ENCODE measurements around the gene MRPL37.
"Not testable (repeated sequence)": the region's sequence is repeated elsewhere in the genome, so short reads cannot be mapped to it uniquely, and the experiment has no call there.

Gene MRPL37

DNA sequence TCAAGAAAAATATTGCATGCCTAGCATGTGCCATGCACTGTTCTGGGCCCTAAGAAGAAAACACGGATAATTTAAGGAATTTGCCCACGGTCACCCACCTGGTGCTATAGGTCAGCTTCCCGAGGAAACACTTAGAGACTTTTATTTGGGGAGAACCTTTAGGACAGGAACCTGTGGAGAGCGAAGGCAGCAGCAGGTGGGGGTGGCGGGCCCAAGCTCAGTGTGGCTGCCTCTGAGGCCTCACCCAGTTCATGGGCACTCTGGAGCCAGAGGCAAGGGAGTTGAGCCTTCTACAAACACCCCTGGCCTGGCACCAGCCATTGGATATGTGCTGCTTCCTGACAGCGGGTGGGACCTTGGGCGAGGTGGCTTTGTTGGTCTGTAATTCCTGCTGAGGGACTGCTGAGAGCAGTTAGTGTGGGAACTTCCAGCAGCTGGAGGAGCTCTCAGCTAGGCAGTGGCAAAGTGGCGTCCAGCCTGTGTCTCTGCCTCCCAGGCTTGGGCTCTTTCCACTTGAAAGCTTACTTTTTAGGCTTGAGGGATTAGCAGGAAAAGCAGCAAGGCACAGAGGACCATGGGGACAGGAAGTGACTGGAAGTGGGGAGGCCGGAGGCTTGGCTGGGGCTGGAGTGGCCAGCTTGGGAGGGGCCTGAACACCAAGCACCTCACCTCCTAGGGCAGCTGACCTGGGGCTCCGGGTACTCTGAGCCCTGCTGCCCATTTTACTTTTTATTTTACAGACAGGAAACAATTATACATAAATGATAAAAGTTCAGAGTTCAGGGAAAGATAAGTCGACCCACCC lies 19.1 kb downstream of the MRPL37 start:
- peak in 6 of 58 donors; percentile 13 to 27 (median 18) for DNase-seq

GRCh38 chr1:54219688-54220003 lies 19.7 kb downstream of the MRPL37 start:
- no peak for DNase-seq

GRCh38 chr1:54220004-54220811 lies 20.2 kb downstream of the MRPL37 start:
- peak in 48 of 58 donors; percentile 16 to 86 (median 56) for DNase-seq

GRCh38 chr1:54221113-54221834 lies 21.3 kb downstream of the MRPL37 start:
- no peak for DNase-seq

DNA sequence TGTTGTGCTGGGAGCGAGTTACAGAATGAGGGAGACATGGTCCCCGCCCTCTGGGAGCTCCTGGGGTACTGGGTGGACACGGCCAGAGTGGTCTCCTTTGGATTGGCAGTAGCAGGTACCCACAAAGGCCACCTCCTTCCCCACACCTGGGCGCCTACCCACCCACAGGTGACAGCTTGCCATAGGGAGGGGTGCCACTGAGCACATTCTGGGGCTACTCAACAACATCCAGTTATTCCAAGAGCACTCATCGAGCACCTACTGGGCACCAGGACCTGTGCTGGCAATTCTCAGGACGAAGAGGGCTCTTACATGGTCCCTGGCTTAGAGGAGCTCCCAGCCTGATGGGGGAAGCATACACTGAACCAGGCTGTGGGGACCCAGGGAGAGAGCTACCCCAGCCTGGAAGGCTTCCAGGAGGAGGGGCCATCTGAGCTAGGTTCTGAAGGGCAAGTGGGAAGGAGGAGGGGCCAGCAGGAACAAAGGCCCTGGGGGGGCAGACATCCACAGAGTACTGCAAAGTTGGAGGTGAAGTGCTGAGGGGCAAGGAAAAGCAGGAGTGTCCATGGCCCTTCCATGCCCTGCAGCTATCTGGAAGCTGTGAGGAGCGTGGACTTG lies 22.0 kb downstream of the MRPL37 start:
- no peak for DNase-seq

DNA sequence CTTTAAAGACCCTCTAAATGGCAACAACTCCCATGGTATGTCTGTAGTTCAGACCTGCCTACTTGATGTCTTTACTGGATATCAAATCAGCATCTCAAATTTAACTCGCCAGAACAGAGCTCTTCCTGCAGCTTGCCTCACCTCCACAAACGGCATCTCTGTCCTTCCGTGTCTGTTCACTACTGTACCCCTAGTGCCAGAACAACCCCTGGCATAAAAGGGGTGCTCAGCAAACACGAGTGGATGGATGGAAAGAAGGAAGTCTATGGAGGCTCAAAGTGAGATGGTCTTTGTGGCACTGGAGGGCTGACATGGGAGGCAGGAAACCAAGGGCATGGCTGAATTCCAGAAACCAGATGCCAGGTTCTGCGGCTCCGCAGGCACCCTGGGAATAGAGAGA lies 22.7 kb downstream of the MRPL37 start:
- no peak for DNase-seq

DNA sequence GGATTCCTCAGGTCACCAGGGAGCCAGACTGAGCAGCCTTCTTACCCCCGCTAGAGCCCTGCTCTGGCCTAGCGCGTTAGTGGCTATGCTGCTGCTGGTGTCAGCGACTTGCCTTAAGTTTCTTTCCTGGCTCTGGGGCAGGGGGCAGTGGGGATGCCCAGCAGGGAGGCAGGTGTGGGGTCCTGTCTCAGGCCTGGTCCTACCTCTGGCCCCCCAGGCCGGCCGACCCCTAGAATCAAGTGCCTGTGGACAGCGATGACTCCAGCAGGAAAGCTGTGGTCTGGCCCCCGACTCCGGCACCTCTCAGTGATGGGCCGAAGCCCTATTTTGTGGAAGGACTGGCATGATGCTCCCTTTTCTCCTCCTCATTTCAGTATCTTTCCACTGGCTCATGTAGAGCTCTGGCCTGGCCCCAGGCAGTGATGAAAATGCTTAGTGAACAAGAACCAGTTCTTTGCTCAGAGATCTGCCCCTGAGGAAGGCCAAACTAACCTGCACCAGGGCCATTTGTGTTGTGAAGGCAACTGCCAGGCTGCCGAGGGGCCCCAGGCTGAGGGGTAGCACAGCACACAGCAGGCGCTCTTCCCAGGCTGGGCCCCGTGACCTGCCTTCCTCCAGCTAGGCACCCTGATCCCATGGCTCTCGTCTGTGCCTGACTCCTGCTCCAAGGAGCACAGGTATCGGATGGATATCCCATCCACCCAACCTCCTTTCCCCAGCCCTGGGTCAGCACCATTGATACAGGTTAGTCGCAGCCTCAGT lies 23.7 kb downstream of the MRPL37 start:
- DNase-seq = no peak

DNA sequence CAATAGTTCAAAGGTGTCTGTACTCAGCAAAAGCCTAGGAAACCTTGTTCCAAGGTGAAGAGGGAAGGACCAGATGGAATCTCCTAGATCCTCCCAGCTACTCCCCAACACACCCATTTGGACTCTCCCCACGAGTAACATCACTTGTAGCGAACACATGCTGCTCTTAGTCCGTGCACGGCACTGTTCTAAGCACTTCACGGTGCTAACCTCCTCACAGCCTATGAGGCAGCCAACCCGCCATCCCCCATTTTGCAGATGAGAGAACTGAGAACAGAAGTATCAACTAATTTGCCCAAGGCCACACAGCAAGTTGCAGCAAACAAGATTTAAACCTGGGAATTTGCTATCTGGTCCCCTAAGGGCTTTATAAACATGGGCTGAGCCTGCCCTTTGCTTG lies 24.3 kb downstream of the MRPL37 start:
- DNase-seq = no peak

DNA sequence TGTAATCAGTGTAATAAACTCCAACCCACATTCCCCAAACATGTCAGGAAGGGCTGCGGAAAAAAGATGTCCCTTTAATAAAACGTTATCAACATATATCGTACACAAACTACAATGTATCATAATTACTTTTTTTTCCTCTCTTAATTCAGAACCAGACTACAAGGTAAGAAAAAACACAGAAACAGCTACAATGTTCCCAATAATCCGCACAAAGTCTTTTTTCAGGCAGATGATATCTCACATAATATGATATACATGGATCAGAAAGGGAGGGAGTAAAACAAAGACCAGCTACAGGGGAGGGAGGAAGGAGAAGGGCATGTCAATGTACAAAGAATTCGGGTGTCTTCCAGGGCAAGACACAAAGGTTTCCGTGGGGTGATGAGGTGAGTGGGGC lies 25.4 kb downstream of the MRPL37 start:
- DNase-seq = no peak

DNA sequence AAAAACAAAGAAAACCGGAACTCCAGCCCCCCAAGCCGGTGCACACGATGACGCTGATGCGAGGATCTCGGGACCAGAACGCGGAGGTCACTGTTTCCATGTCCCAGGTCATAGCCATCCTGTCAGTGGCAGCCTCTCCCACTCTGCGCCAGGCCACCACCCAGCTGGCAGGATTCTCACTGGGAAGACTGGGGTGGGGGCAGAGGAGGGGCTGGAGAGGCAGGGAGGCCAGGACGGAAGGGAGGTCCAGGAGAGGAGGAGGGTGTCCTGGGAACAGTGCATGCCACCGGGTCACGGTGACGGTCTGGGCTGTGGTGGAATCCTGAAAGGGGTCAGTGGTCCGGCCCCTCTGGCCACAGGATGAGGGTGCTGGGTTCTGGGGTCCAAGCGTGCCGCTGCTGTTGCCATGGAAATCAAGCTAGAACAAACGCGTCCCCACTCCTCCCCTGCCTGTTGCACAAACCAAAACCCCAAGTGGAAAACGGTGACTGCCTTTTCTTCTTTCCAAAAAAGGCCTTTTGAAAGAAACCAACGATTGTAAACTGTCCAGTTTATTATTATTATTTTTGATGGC lies 26.1 kb downstream of the MRPL37 start:
- no peak for DNase-seq

- peak in 13 of 58 donors; percentile 18 to 80 (median 35) for DNase-seq
Observed at GRCh38 chr1:54227091-54227602, 27.2 kb downstream of the MRPL37 start.

DNA sequence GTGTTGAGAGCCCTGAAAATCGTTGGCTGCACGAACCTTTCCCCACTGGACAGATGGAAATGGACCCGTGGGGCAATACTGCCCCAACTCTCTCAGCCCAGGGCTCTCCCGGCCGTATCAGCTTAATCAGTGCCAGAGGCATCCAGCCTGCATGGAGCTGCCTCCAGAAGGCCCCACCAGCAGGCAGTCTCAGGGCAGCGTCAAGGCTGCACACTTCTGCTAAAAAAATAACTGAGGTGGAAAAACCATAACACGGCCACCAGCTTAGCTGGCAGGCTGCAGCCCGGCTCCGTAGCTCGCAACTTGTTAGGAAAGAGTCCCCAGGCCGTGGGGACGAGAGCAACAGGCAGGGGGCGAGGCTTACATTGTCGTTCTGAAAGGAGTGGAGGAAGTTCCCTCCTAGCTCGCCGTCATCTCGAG lies 27.9 kb downstream of the MRPL37 start:
- DNase-seq = no peak

GRCh38 chr1:54228638-54229079 lies 28.7 kb downstream of the MRPL37 start:
- DNase-seq = no peak

GRCh38 chr1:54229281-54229891 lies 29.4 kb downstream of the MRPL37 start:
- peak in 4 of 58 donors; percentile 14 to 35 (median 29) for DNase-seq

DNA sequence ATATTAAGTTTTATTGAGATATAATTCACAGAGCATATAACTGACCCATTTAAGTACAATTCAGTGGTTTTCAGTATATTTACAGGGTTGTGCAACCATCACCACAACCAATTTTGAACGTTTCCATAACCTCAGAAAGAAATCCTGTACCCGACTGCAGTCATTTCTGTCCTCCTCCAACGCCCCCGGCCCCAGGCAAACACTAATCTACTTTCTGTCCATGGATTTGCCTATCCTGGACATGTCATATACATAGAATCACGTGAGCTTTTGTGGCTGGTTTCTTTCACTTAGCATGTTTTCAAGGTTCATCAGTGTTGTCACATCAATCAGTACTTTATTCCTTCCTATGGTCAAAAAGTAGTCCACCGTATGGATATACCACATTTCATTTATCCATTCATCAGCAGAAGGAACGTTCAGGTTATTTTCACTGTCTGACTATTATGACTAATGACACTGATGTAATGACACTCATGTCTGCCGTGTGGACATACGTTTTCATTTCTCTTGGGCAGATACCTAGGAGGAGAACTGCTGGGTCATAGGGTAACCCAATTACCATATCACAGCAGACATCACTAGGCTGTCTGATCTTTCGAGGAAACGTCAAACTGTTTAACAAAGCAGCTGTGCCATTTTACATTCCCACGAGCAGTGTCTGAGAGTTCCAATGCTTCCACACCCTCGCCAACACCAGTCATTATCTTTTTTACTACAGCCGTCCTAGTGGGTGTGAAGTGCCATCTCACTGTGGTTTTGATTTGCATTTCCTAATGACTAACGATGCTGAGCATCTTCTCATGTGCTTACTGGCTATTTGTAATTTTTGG lies 30.8 kb downstream of the MRPL37 start:
- DNase-seq = no peak

DNA sequence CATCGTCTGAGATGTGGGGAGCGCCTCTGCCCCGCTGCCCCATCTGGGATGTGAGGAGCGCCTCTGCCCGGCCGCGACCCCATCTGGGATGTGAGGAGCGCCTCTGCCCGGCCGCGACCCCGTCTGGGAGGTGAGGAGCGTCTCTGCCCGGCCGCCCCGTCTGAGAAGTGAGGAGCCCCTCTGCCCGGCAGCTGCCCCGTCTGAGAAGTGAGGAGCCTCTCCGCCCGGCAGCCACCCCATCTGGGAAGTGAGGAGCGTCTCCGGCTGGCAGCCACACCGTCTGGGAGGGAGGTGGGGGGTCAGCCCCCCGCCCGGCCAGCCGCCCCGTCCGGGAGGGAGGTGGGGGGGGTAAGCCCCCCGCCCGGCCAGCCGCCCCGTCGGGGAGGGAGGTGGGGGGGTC lies 33.2 kb downstream of the MRPL37 start:
- DNase-seq = not testable (repeated sequence)

GRCh38 chr1:54234284-54234683 lies 34.3 kb downstream of the MRPL37 start:
- no peak for DNase-seq

- no peak for DNase-seq
Observed at GRCh38 chr1:54237586-54237985, 37.6 kb downstream of the MRPL37 start.

Measured in anterior cingulate cortex (tissue), 58 donors.